PFSK-1 (cell line): ENCODE data around the gene BAIAP3.

Source experiments
- FOXP2 ChIP-seq: optimal IDR thresholded peaks from 2 replicates; pipeline ENCODE3; 2011; ENCODE audit warnings: borderline replicate concordance, control low read depth, inconsistent platforms; ENCODE audit not compliant: insufficient read depth; ENCODE audit errors: extremely low read length, extremely low read depth
- POLR2AphosphoS5 ChIP-seq: IDR thresholded peaks from 2 replicates; pipeline ENCODE4 v1.6.1; 2012; ENCODE audit warnings: low read depth, mild to moderate bottlenecking, control low read depth, low read length, moderate library complexity
- REST ChIP-seq, 2 experiments: IDR thresholded peaks; 2 replicates each; pipeline versions ENCODE4 v1.6.1 to v1.8.0; 2011 to 2012; ENCODE audit warnings: low read depth in 2 of 2, low read length in 2 of 2, control low read depth in 1 of 2, inconsistent platforms in 1 of 2, mild to moderate bottlenecking in 1 of 2, moderate library complexity in 1 of 2; ENCODE audit not compliant: insufficient read depth in 1 of 2
- SIN3A ChIP-seq: IDR thresholded peaks from 2 replicates; pipeline ENCODE4 v1.6.1; 2012; ENCODE audit warnings: mild to moderate bottlenecking, low read length, moderate library complexity, borderline replicate concordance; ENCODE audit not compliant: insufficient read depth
- TAF1 ChIP-seq: IDR thresholded peaks from 2 replicates; pipeline ENCODE4 v1.6.1; 2012; ENCODE audit warnings: low read length, control low read depth, borderline replicate concordance; ENCODE audit not compliant: insufficient read depth

DNA sequence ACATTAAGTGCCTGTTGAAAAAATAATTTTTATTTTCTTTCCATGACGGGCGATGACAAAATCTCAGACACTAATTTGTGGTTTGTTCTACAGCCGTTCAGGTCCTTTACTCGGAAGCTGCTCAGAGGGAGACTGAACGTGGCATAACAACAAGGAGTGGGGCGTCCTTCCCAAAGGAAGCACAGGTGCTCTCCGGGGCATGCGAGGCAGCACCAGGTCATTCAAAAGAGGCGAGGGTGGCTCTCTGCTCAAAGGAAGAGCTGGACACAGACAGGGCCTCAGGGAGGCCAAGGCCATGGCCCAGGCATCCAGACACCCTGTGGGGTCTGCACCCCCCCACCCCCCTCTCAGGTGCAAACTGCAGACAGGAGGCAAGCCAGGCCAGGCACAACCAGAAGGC, 64.9 kb downstream of the BAIAP3 start:
- TF ChIP-seq TAF1: no peak
- no peak for TF ChIP-seq POLR2AphosphoS5
- TF ChIP-seq SIN3A: no peak
- TF ChIP-seq REST (IDR thresholded peaks at IDR 0.05; ENCODE audit: insufficient read depth in 1 of 2, low read depth in 2 of 2, low read length in 2 of 2): no peak
- TF ChIP-seq FOXP2: no peak
